Keratinocyte (primary cell): ENCODE results near the gene TRDN.
"Not testable (repeated sequence)": the region's sequence is repeated elsewhere in the genome, so short reads cannot be mapped to it uniquely, and the experiment has no call there.

Experiments
- EZH2 ChIP-seq: IDR thresholded peaks from one replicate; pipeline ENCODE4 v1.6.1; 2012; ENCODE audit warnings: inconsistent platforms, mild to moderate bottlenecking, low read length, moderate library complexity
- TF ChIP-seq, protein P1 (sequence below), 3 experiments: IDR thresholded peaks in 1 of 3; conservative IDR thresholded peaks in 1 of 3; optimal IDR thresholded peaks in 1 of 3; 2 replicates in 2 of 3; 3 replicates in 1 of 3; pipeline versions ENCODE3 to v1.5.1; 2011; ENCODE audit warnings: low read length in 3 of 3, mild to moderate bottlenecking in 3 of 3, moderate library complexity in 2 of 3, control low read depth in 1 of 3, inconsistent platforms in 1 of 3; ENCODE audit not compliant: insufficient read depth in 2 of 3; ENCODE audit errors: extremely low read depth in 1 of 3

DNA sequence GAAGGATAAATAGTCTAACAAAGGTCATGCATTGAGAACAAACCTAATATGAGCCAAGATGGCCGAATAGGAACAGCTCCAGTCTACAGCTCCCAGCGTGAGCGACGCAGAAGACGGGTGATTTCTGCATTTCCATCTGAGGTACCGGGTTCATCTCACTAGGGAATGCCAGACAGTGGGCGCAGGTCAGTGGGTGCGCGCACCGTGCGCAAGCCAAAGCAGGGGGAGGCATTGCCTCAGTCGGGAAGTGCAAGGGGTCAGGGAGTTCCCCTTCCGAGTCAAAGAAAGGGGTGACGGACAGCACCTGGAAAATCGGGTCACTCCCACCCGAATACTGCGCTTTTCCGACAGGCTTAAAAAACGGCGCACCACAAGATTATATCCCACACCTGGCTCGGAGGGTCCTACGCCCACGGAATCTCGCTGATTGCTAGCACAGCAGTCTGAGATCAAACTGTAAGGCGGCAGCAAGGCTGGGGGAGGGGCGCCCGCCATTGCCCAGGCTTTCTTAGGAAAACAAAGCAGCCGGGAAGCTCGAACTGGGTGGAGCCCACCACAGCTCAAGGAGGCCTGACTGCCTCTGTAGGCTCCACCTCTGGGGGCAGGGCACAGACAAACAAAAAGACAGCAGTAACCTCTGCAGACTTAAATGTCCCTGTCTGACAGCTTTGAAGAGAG lies 164.6 kb downstream of the TRDN start:
- TF ChIP-seq, protein P1, sequence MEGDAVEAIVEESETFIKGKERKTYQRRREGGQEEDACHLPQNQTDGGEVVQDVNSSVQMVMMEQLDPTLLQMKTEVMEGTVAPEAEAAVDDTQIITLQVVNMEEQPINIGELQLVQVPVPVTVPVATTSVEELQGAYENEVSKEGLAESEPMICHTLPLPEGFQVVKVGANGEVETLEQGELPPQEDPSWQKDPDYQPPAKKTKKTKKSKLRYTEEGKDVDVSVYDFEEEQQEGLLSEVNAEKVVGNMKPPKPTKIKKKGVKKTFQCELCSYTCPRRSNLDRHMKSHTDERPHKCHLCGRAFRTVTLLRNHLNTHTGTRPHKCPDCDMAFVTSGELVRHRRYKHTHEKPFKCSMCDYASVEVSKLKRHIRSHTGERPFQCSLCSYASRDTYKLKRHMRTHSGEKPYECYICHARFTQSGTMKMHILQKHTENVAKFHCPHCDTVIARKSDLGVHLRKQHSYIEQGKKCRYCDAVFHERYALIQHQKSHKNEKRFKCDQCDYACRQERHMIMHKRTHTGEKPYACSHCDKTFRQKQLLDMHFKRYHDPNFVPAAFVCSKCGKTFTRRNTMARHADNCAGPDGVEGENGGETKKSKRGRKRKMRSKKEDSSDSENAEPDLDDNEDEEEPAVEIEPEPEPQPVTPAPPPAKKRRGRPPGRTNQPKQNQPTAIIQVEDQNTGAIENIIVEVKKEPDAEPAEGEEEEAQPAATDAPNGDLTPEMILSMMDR (optimal IDR thresholded peaks at IDR 0.05 in 1 of 3, IDR thresholded peaks at IDR 0.05 in 1 of 3, conservative IDR thresholded peaks at IDR 0.05 in 1 of 3; ENCODE audit: extremely low read depth in 1 of 3, insufficient read depth in 2 of 3, low read length in 3 of 3) = not testable (repeated sequence)
- TF ChIP-seq EZH2 = not testable (repeated sequence)
